ENCODE measurements around the gene RGS16. TPM values are rescaled to one million over a fixed set of nuclear protein-coding genes. Genes with fewer than 3 reads are reported as not detected.

RGS16 gene
- total and polyA plus RNA-seq, 8 donors = 0.58 to 29.0 (median 1.9) TPM; not detected in 1

DNA sequence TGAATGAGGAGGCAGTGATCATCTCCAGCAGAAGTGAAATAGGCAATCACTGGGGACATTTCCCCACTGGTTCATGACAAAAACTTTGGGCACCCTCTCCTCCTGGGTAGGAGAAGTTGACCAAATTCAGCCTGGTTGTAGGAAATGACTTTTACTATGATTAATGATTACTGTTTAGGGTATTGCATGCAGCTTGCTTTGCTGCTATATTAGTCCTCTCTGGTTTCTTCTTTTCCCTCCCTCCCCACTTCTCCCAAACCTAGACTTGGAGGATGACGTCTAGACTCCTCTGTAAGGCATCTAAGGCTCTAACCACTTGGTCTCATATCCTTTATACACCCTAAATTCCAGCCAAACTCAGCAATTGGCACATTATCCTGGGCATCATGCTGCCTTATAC is 3.4 kb upstream of the RGS16 start:
- Histone ChIP-seq H3K27me3 (no peaks in the 10 kb centered on the region), H3K4me1 (peaks cover 16 to 23% (median 22%) of the 10 kb centered on the region in 4 donors), H3K27ac (no peak overlapping the region), H3K4me3 (no peak overlapping the region), H3K36me3 (no peaks in the 10 kb centered on the region), H3K9me3 (no peaks in the 10 kb centered on the region)
- DNase-seq = no peak
- TF ChIP-seq POLR2A (IDR thresholded peaks at IDR 0.05) (no peak), EP300 (IDR thresholded peaks at IDR 0.05) (no peak)
- WGBS, 5 donors = 80 to 93% (median 92%) methylated on average over 1 of the region's 1 CpG
- intact Hi-C loops (cut with DNase I; ENCODE audit: low total_unique reads) = no loop called here

DNA sequence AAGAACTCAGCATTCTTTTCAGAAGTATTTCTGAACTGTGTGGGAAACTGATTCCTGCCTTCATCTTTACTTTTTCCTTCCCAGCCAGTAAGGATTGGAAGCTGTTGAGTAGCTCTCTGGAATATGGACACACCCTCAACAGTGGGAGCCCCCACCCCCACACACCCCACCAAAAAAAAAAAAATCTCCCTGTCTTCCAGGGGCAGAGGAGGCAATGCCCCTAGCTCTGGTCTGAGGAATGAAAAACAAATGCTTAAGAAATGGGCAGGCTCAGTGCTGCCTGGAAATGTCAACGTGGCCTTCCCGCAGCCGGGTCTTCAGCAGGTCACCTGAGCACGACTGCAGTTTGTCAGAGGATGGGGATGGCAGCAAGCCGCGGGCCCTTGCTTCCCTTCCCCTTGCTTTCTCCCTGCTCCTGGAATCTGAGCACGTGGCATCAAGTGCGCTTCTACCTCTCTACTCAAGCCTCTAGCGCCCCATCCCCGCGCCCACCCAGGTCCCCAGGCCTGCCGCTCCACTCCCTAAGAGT is 479 bp downstream of the RGS16 start:
- TF ChIP-seq, protein P1, sequence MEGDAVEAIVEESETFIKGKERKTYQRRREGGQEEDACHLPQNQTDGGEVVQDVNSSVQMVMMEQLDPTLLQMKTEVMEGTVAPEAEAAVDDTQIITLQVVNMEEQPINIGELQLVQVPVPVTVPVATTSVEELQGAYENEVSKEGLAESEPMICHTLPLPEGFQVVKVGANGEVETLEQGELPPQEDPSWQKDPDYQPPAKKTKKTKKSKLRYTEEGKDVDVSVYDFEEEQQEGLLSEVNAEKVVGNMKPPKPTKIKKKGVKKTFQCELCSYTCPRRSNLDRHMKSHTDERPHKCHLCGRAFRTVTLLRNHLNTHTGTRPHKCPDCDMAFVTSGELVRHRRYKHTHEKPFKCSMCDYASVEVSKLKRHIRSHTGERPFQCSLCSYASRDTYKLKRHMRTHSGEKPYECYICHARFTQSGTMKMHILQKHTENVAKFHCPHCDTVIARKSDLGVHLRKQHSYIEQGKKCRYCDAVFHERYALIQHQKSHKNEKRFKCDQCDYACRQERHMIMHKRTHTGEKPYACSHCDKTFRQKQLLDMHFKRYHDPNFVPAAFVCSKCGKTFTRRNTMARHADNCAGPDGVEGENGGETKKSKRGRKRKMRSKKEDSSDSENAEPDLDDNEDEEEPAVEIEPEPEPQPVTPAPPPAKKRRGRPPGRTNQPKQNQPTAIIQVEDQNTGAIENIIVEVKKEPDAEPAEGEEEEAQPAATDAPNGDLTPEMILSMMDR (IDR thresholded peaks at IDR 0.05) = no peak
- TF ChIP-seq EP300 (IDR thresholded peaks at IDR 0.05) (no peak), POLR2A (IDR thresholded peaks at IDR 0.05) (no peak), POLR2AphosphoS5 (IDR thresholded peaks at IDR 0.05) (no peak)
- Histone ChIP-seq H3K36me3 (peaks cover 0 to 19% (median 16%) of the 10 kb centered on the region in 4 donors), H3K4me1 (peaks cover 30 to 44% (median 33%) of the 10 kb centered on the region in 4 donors), H3K27me3 (no peaks in the 10 kb centered on the region), H3K27ac (peak overlapping the region; percentile 43 to 80 (median 61)), H3K4me3 (peak overlapping the region; percentile 47 to 60 (median 53)), H3K9me3 (no peaks in the 10 kb centered on the region)
- DNase-seq = no peak
- 0 to 4% (median 2%) methylated on average over 5 to 12 of the region's 12 CpGs for WGBS, 5 donors
- intact Hi-C loops (cut with DNase I; ENCODE audit: low total_unique reads) = no loop called here

DNA sequence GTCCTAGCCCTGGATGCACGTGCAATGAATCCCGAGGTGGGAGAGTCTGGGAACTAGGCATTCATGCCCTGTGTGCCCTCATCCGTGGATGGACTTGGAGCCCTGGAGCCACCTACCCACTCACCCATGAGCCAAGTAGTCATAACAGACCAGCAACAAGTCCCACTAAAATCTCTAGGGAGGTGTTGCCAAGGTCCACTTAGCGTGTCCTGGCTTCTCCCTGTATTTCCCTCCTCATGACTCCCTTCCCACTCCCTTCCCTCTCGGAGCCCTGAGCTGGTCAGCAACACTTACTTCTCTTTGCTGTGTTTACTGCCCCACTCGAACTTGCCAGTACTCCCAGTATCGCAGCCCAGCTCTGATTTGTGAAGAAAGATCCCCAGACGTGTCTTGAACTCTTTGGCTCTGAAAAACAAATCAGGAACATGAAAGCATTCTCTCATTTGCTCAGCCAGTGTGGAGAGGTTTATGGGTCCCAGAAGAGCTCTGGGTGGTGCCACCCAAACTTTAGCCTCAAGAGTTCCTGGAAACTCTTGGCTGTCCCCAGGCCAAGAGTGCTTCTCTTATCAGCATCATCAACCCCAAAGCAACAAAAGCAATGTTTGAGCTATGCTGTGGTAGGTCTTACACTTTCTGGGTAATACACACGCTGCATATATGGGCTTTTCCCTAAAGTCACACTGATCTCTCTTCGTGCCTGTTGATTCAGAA is 1.1 kb downstream of the RGS16 start:
- intact Hi-C loops (cut with DNase I; ENCODE audit: low total_unique reads) = no loop called here
- Histone ChIP-seq H3K4me1 (peaks cover 30 to 49% (median 33%) of the 10 kb centered on the region in 4 donors), H3K27me3 (no peaks in the 10 kb centered on the region), H3K9me3 (no peaks in the 10 kb centered on the region), H3K36me3 (peaks cover 0 to 19% (median 16%) of the 10 kb centered on the region in 4 donors), H3K4me3 (peak overlapping the region; percentile 47 to 60 (median 53)), H3K27ac (peak overlapping the region in 4 of 5 donors; percentile 47 to 80 (median 66))
- 45 to 63% (median 54%) methylated on average over 9 to 10 of the region's 10 CpGs for WGBS, 5 donors
- no peak for TF ChIP-seq POLR2AphosphoS5 (IDR thresholded peaks at IDR 0.05)
- TF ChIP-seq, protein P1 (IDR thresholded peaks at IDR 0.05) = no peak
- TF ChIP-seq EP300 (IDR thresholded peaks at IDR 0.05) = no peak
- TF ChIP-seq POLR2A (IDR thresholded peaks at IDR 0.05) = no peak
- DNase-seq = no peak

DNA sequence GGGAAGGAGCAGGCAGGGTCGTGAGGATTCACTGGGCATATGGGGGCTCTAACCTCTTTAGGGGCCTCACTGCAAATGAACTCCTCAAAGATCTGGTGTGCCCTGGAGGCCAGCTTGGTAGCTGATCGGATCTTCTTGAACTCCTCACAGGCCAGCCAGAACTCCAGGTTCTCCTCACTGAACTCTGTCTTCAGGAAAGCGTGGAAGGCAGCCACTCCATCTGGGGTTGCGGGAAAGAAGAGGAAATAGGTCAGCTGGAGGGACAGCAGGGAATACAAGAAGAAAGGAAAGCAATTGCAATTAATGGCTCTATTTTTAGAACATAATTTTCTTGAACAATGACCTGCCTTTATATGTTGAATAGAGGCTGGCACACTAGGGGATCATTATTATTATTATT is 2.3 kb downstream of the RGS16 start:
- H3K27ac ChIP-seq = peak overlapping the region in 3 of 5 donors; percentile 18 to 80 (median 70)
- no peak for TF ChIP-seq EP300 (IDR thresholded peaks at IDR 0.05)
- no peak for TF ChIP-seq POLR2AphosphoS5 (IDR thresholded peaks at IDR 0.05)
- H3K4me3 ChIP-seq = peak overlapping the region in 3 of 4 donors; percentile 2 to 47 (median 11)
- WGBS, 5 donors = 60 to 87% (median 73%) methylated on average over 4 of the region's 4 CpGs
- no peak for DNase-seq
- H3K4me1 ChIP-seq = peaks cover 30 to 51% (median 33%) of the 10 kb centered on the region in 4 donors
- no peaks in the 10 kb centered on the region for H3K9me3 ChIP-seq
- H3K27me3 ChIP-seq = no peaks in the 10 kb centered on the region
- intact Hi-C loops (cut with DNase I; ENCODE audit: low total_unique reads) = loop anchor here (2.0 kb wide), 1 partner anchor 185 kb away; no protein-coding TSS in a partner anchor
- H3K36me3 ChIP-seq = peaks cover 0 to 19% (median 16%) of the 10 kb centered on the region in 4 donors

DNA sequence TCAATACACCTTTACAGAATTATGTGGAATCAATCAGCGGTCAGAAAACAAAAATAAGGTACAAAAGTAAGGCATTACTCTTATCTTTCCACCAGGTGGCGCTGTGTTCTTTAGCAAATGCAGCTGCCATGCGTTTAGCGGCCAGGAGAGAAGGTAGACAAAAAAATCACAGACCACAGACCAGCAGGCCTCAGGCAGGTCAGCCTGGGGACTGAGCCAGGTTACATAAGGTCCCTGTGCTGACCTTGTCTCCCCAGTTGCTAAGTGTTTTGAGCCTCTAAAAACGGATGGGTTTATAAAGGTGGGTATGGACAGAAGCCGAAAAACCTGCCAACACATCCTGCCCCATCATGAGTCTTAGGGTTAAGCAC is 2.8 kb downstream of the RGS16 start:
- TF ChIP-seq POLR2AphosphoS5 (IDR thresholded peaks at IDR 0.05) = peak in 2 of 3 donors; percentile 42 to 50
- TF ChIP-seq EP300 (IDR thresholded peaks at IDR 0.05) = no peak
- TF ChIP-seq, protein P1 (IDR thresholded peaks at IDR 0.05) = peak in 6 of 7 experiments; percentile 61 to 96 (median 84)
- TF ChIP-seq POLR2A (IDR thresholded peaks at IDR 0.05) = no peak
- H3K4me3 ChIP-seq = peak overlapping the region in 3 of 4 donors; percentile 2 to 47 (median 11)
- WGBS, 5 donors = 15 to 23% (median 19%) methylated on average over 6 of the region's 6 CpGs
- no peaks in the 10 kb centered on the region for H3K27me3 ChIP-seq
- peaks cover 0 to 19% (median 16%) of the 10 kb centered on the region in 4 donors for H3K36me3 ChIP-seq
- peak overlapping the region in 3 of 5 donors; percentile 18 to 80 (median 70) for H3K27ac ChIP-seq
- DNase-seq = peak; percentile 76 to 93
- no peaks in the 10 kb centered on the region for H3K9me3 ChIP-seq
- intact Hi-C loops (cut with DNase I; ENCODE audit: low total_unique reads) = loop anchor here (2.0 kb wide), 1 partner anchor 185 kb away; no protein-coding TSS in a partner anchor
- H3K4me1 ChIP-seq = peaks cover 30 to 51% (median 33%) of the 10 kb centered on the region in 4 donors

All from stomach (tissue), 9 donors.